Measurements from ENCODE around the gene SCGB1D2.

Gene SCGB1D2

GRCh38 chr11:62260261-62260953, 18.4 kb downstream of the SCGB1D2 start:
- DNase-seq (ENCODE audit: low spot score) = no peak

- DNase-seq (ENCODE audit: low spot score) = no peak
Observed at GRCh38 chr11:62264004-62264403, 22.0 kb downstream of the SCGB1D2 start.

GRCh38 chr11:62266558-62266957, 24.5 kb downstream of the SCGB1D2 start:
- DNase-seq (ENCODE audit: low spot score) = no peak

- no peak for DNase-seq (ENCODE audit: low spot score)
Observed at GRCh38 chr11:62267050-62267449, 25.0 kb downstream of the SCGB1D2 start.

GRCh38 chr11:62267576-62267975, 25.5 kb downstream of the SCGB1D2 start:
- no peak for DNase-seq (ENCODE audit: low spot score)

GRCh38 chr11:62269654-62270278, 27.7 kb downstream of the SCGB1D2 start, which contains the start of gene SCGB2A2:
SCGB2A2 (plus strand) TSS chr11:62270158; CDS start chr11:62270217, 59 bp downstream.
- DNase-seq (ENCODE audit: low spot score) = no peak

- no peak for DNase-seq (ENCODE audit: low spot score)
Observed at GRCh38 chr11:62273284-62273683, 31.2 kb downstream of the SCGB1D2 start.

- no peak for DNase-seq (ENCODE audit: low spot score)
Observed at GRCh38 chr11:62273789-62274275, 31.8 kb downstream of the SCGB1D2 start.

GRCh38 chr11:62280452-62280851, 38.4 kb downstream of the SCGB1D2 start:
- DNase-seq (ENCODE audit: low spot score) = no peak

Data from CD4-positive, alpha-beta T cell treated with Interleukin-15 for 4 hours (primary cell).